A673 (cell line): ENCODE results near the gene LINC01488. TPM values are rescaled to one million over a fixed set of nuclear protein-coding genes. Genes with fewer than 3 reads are reported as not detected.

ENCODE experiments used
- BruUV-seq: library from RNA; stranded (reverse); fragments of 400-500 nt; replicated peaks from 2 replicates; lab custom pipeline; 2021; lab: Mats Ljungman, UMichigan
- CTCF ChIA-PET: fragments of 300-600 bp; sonication (Branson Sonifier 250); formaldehyde crosslinking; loops from one replicate; lab custom pipeline; 2022; ENCODE audit warnings: antibody characterized with exemption; lab: Charles Lee
- POLR2A ChIA-PET: fragments of 300-600 bp; sonication (Branson Sonifier 250); formaldehyde crosslinking; loops from one replicate; lab custom pipeline; 2022; ENCODE audit warnings: antibody characterized with exemption; ENCODE audit not compliant: low non-redundant PET; lab: Charles Lee
- DNase-seq: peaks from one replicate; pipeline ENCODE4 v3.0.0-alpha.2; 2015; ENCODE audit warnings: low spot score
- H3K27ac ChIP-seq: fragments of 200-600 bp; sonication (generic); 2 replicates; pipeline ENCODE4 v1.5.1; 2016; ENCODE audit warnings: mixed run types, low read depth, mild to moderate bottlenecking, mixed read lengths, antibody characterized with exemption, low read length; ENCODE audit not compliant: poor library complexity, severe bottlenecking
- H3K27me3 ChIP-seq: fragments of 200-600 bp; sonication (generic); replicated peaks from 2 replicates; pipeline ENCODE4 v1.6.1; 2017; ENCODE audit warnings: mixed run types, low read depth, mild to moderate bottlenecking, mixed read lengths, antibody characterized with exemption, low read length; ENCODE audit not compliant: insufficient read depth, poor library complexity
- H3K36me3 ChIP-seq: fragments of 200-600 bp; sonication (generic); 2 replicates; pipeline ENCODE4 v1.6.1; 2016; ENCODE audit warnings: mixed run types, mild to moderate bottlenecking, mixed read lengths, antibody characterized with exemption, low read length; ENCODE audit not compliant: insufficient read depth, poor library complexity, severe bottlenecking
- H3K4me1 ChIP-seq: fragments of 200-600 bp; sonication (generic); 2 replicates; pipeline ENCODE4 v1.6.1; 2017; ENCODE audit warnings: mixed run types, mild to moderate bottlenecking, mixed read lengths, antibody characterized with exemption, low read length; ENCODE audit not compliant: insufficient read depth, poor library complexity, severe bottlenecking
- H3K4me3 ChIP-seq: fragments of 200-600 bp; sonication (generic); 2 replicates; pipeline ENCODE4 v1.5.1; 2016; ENCODE audit warnings: low read depth, mixed run types, mild to moderate bottlenecking, mixed read lengths, low read length; ENCODE audit not compliant: poor library complexity, severe bottlenecking
- H3K9me3 ChIP-seq: fragments of 200-600 bp; sonication (generic); 2 replicates; pipeline ENCODE4 v1.6.1; 2016; ENCODE audit warnings: mixed run types, low read depth, mild to moderate bottlenecking, mixed read lengths, antibody characterized with exemption, low read length; ENCODE audit not compliant: poor library complexity, severe bottlenecking
- CTCF ChIP-seq: fragments of 300-800, 200-600 bp; sonication (generic); conservative IDR thresholded peaks from 2 replicates; pipeline ENCODE4 v1.5.1; 2017; ENCODE audit warnings: low read depth, mild to moderate bottlenecking, antibody characterized with exemption, low read length, moderate library complexity, mixed read lengths
- EZH2 ChIP-seq: fragments of 200-600 bp; sonication (generic); IDR thresholded peaks from 2 replicates; pipeline ENCODE4 v1.6.1; 2017; ENCODE audit warnings: borderline replicate concordance, low read depth, mild to moderate bottlenecking, mixed read lengths, antibody characterized with exemption, low read length; ENCODE audit not compliant: poor library complexity, severe bottlenecking
- intact Hi-C: fragments of 100-400 bp; cut with micrococcal nuclease; formaldehyde crosslinking; loops from one replicate; pipeline ENCODE4 v1.10.0; 2022; ENCODE audit not compliant: unreplicated experiment
- total RNA-seq: library from RNA; stranded (reverse); gene quantifications from 2 replicates; pipeline ENCODE4 v1.2.3, GENCODE V29; 2021

Gene LINC01488
- total RNA-seq, 1 experiment from 2014 or later: not detected

- no peak for TF ChIP-seq CTCF
- TF ChIP-seq EZH2: no peak
- Histone ChIP-seq H3K36me3 (no peaks in the 10 kb centered on the region), H3K27me3 (no peaks in the 10 kb centered on the region), H3K4me3 (no peak overlapping the region), H3K4me1 (no peaks in the 10 kb centered on the region), H3K9me3 (no peaks in the 10 kb centered on the region), H3K27ac (no peak overlapping the region)
- no peak for DNase-seq
- POLR2A ChIA-PET: no interaction called here
- no TSS peak for BruUV-seq
- intact Hi-C loops: no loop called here
- CTCF ChIA-PET: no interaction called here
These were observed 7.7 kb downstream of the LINC01488 start for GRCh38 chr11:69489031-69489745.

- CTCF ChIA-PET: no interaction called here
- intact Hi-C loops: no loop called here
- Histone ChIP-seq H3K27ac (no peak overlapping the region), H3K36me3 (no peaks in the 10 kb centered on the region), H3K4me3 (no peak overlapping the region), H3K27me3 (no peaks in the 10 kb centered on the region), H3K4me1 (no peaks in the 10 kb centered on the region), H3K9me3 (no peaks in the 10 kb centered on the region)
- TF ChIP-seq EZH2: no peak
- no peak for TF ChIP-seq CTCF
- no TSS peak for BruUV-seq
- POLR2A ChIA-PET: no interaction called here
- DNase-seq: no peak
These were observed 8.4 kb downstream of the LINC01488 start for GRCh38 chr11:69489746-69490365.

- H3K4me3 ChIP-seq: no peak overlapping the region
- H3K4me1 ChIP-seq: no peaks in the 10 kb centered on the region
- ChIA-PET CTCF (no interaction called here), POLR2A (no interaction called here)
- no peak overlapping the region for H3K27ac ChIP-seq
- BruUV-seq: no TSS peak
- TF ChIP-seq CTCF: no peak
- TF ChIP-seq EZH2: no peak
- no peaks in the 10 kb centered on the region for H3K36me3 ChIP-seq
- H3K9me3 ChIP-seq: no peaks in the 10 kb centered on the region
- DNase-seq: no peak
- H3K27me3 ChIP-seq: no peaks in the 10 kb centered on the region
- intact Hi-C loops: no loop called here
These were observed 9.1 kb downstream of the LINC01488 start for GRCh38 chr11:69490516-69490915.
